ENCODE data around the gene EEIG2.

Gene EEIG2

GRCh38 chr1:108597041-108597440, 37.1 kb downstream of the EEIG2 start:
- intact Hi-C loops (cut with DNase I; ENCODE audit: low total_unique reads): no loop called here
- H3K27ac ChIP-seq: no peak overlapping the region

DNA sequence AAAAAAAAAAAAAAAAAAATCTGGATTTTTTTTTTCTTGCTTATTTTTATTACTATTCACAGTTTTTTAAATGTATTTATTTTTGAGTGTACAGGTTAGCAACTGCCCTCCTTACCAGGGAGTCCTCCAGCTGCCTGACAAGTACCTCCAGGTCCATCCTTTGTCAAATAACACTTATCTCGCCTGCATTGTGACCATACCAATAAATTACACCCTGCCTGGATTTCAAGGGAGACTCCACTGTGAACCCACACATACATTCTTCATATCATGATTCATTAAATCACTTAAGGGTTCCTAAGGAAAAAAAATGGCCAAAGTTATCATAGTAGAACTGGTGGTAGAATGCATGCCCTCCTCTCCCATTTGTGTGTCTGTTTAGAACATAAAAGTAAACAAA, 38.4 kb downstream of the EEIG2 start:
- intact Hi-C loops (cut with DNase I; ENCODE audit: low total_unique reads): no loop called here
- peaks cover 4% of the 10 kb centered on the region in 3 donors for H3K36me3 ChIP-seq
- no peak for DNase-seq
- no peak overlapping the region for H3K4me3 ChIP-seq
- H3K27ac ChIP-seq: no peak overlapping the region
- no peaks in the 10 kb centered on the region for H3K9me3 ChIP-seq
- peaks cover 0 to 19% (median 7%) of the 10 kb centered on the region in 4 donors for H3K4me1 ChIP-seq
- TF ChIP-seq CTCF (IDR thresholded peaks at IDR 0.05): no peak
- H3K27me3 ChIP-seq: no peaks in the 10 kb centered on the region

More at GRCh38 chr1:108597041-108597440, 37.1 kb downstream of the EEIG2 start:
- no peak for DNase-seq
- H3K9me3 ChIP-seq: no peaks in the 10 kb centered on the region
- H3K4me1 ChIP-seq: peaks cover 0 to 25% (median 7%) of the 10 kb centered on the region in 4 donors
- TF ChIP-seq CTCF (IDR thresholded peaks at IDR 0.05): no peak
- H3K36me3 ChIP-seq: peaks cover 0 to 2% (median 0%) of the 10 kb centered on the region in 3 donors
- no peak overlapping the region for H3K4me3 ChIP-seq
- H3K27me3 ChIP-seq: no peaks in the 10 kb centered on the region

- H3K27me3 ChIP-seq: no peaks in the 10 kb centered on the region
- DNase-seq: no peak
- peaks cover 0 to 12% (median 6%) of the 10 kb centered on the region in 4 donors for H3K4me1 ChIP-seq
- peaks cover 4 to 16% (median 13%) of the 10 kb centered on the region in 3 donors for H3K36me3 ChIP-seq
- no peaks in the 10 kb centered on the region for H3K9me3 ChIP-seq
- intact Hi-C loops (cut with DNase I; ENCODE audit: low total_unique reads): no loop called here
- H3K4me3 ChIP-seq: no peak overlapping the region
- H3K27ac ChIP-seq: no peak overlapping the region
- no peak for TF ChIP-seq CTCF (IDR thresholded peaks at IDR 0.05)
These were observed 40.6 kb downstream of the EEIG2 start for GRCh38 chr1:108600504-108600903.

- no peaks in the 10 kb centered on the region for H3K27me3 ChIP-seq
- no peak overlapping the region for H3K27ac ChIP-seq
- peaks cover 4 to 16% (median 13%) of the 10 kb centered on the region in 3 donors for H3K36me3 ChIP-seq
- no peak for DNase-seq
- H3K4me1 ChIP-seq: peaks cover 0 to 4% (median 0%) of the 10 kb centered on the region in 4 donors
- no peak for TF ChIP-seq CTCF (IDR thresholded peaks at IDR 0.05)
- H3K9me3 ChIP-seq: no peaks in the 10 kb centered on the region
- H3K4me3 ChIP-seq: no peak overlapping the region
- intact Hi-C loops (cut with DNase I; ENCODE audit: low total_unique reads): no loop called here
These were observed 42.0 kb downstream of the EEIG2 start for GRCh38 chr1:108601708-108602410.

DNA sequence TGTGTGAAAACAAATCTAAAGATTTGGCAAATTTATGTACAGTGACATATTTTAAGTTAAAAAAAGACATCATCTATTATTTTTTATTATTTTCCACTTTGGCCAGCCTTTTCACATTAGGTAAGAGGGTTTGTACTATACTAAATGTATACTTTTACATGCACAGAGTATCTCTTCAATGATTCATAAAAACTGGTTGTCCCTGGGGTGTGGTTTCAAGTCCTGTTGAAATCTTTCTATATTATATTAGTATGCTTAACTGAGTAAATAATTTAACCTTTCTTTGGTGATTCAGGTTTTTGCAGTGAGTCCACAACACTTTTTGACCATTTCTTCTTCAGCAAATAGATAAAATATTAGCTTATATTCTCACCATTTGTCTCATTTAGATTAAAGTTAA, 45.7 kb downstream of the EEIG2 start:
- Histone ChIP-seq H3K4me3 (no peak overlapping the region), H3K9me3 (no peaks in the 10 kb centered on the region), H3K27ac (no peak overlapping the region), H3K27me3 (no peaks in the 10 kb centered on the region), H3K4me1 (peaks cover 0 to 12% (median 0%) of the 10 kb centered on the region in 4 donors), H3K36me3 (peaks cover 4 to 16% (median 13%) of the 10 kb centered on the region in 3 donors)
- no peak for DNase-seq
- intact Hi-C loops (cut with DNase I; ENCODE audit: low total_unique reads): no loop called here
- no peak for TF ChIP-seq CTCF (IDR thresholded peaks at IDR 0.05)
